ENCODE data around the gene INHBE.

Gene INHBE

DNA sequence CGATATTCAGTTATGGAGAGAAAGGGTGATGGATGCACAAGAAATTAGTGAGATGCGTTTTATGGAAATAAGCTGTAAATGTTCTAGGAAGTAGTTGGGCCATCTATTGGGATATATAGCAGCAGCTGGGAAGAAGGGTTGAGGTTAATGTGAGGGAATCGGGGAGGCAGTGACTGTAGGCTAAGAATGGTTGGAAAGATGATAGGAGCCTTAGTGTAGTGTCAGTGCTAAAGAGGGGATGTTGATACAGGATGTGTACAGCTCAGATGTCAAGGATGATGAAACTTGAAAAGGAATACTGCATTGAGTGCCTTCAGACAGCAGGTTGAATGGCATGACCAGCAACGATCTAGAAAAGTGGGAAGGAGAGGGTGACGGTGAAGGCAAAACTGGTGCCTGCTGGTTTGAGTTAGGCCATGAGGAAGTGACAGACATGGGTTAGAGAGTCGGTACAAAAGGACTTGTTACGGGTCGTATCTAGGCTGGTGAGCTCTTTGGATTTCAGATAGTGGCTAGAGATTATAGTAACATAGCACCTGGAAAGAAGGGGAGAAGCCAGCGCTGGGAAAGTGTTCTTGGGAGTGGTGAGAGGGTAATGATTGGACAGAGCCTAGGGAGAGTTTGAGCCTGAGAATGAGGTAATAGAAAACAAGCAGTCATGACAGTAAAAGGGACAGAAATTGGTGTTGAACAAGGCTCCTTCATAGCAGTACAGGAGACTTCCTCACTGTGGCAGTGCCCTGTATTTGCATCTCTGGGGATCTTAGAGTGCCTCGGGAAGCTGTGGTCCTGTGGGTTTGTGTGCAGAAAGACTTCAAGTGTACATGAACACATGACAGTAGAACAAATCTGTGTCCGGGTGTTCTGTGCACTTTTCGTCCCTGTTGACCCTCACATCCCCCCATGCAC lies 42.4 kb downstream of the INHBE start:
- TF ChIP-seq, protein P1, sequence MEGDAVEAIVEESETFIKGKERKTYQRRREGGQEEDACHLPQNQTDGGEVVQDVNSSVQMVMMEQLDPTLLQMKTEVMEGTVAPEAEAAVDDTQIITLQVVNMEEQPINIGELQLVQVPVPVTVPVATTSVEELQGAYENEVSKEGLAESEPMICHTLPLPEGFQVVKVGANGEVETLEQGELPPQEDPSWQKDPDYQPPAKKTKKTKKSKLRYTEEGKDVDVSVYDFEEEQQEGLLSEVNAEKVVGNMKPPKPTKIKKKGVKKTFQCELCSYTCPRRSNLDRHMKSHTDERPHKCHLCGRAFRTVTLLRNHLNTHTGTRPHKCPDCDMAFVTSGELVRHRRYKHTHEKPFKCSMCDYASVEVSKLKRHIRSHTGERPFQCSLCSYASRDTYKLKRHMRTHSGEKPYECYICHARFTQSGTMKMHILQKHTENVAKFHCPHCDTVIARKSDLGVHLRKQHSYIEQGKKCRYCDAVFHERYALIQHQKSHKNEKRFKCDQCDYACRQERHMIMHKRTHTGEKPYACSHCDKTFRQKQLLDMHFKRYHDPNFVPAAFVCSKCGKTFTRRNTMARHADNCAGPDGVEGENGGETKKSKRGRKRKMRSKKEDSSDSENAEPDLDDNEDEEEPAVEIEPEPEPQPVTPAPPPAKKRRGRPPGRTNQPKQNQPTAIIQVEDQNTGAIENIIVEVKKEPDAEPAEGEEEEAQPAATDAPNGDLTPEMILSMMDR (IDR thresholded peaks at IDR 0.05) = no peak

DNA sequence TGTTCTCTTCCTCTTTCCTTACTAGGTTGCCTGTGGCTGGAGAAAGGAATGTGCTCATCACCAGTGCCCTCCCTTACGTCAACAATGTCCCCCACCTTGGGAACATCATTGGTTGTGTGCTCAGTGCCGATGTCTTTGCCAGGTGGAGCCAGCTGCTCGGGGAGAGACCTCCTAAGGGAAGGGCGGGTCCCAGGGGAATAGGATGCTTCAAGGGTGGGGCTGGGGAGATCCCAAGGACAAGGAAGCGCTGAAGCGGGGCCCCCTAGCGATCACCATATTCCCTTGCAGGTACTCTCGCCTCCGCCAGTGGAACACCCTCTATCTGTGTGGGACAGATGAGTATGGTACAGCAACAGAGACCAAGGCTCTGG lies 43.0 kb downstream of the INHBE start:
- TF ChIP-seq, protein P1 (IDR thresholded peaks at IDR 0.05) = no peak

DNA sequence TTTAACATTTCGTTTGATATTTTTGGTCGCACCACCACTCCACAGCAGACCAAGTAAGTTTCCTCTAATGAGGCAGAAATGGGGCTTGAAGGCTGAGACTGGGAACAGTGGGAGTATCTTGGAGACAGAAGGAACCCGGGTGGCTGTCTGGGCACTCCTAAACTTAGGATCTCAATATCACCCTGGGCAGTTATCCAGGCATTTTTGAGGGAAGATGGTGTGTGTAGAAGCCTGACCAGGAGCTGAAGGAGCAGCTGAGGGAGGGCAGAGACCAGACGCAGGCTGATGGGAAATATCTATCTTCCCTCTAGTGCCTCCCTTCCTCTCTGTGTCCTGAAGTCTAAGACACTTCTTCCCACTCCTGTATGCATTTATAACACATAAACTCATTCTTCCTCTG lies 43.5 kb downstream of the INHBE start:
- TF ChIP-seq, protein P1 (IDR thresholded peaks at IDR 0.05) = no peak

DNA sequence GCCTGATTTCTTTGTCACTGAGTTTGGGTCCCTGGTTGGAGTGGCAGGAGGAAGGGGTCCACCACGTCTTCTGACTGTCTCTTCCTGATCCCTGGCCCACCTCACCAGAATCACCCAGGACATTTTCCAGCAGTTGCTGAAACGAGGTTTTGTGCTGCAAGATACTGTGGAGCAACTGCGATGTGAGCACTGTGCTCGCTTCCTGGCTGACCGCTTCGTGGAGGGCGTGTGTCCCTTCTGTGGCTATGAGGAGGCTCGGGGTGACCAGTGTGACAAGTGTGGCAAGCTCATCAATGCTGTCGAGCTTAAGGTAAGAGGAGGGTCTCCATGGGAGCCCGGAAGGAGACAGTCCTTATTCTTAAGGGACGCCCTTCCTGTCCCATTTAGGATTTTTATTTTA lies 45.1 kb downstream of the INHBE start:
- TF ChIP-seq, protein P1 (IDR thresholded peaks at IDR 0.05) = no peak

Data from LNCAP (cell line).